Calu3 (cell line): ENCODE results near the gene WDR3. TPM values are rescaled to one million over a fixed set of nuclear protein-coding genes. Genes with fewer than 3 reads are reported as not detected.

ENCODE experiments used
- BruUV-seq: library from RNA; stranded (reverse); fragments of 400-500 nt; replicated peaks from 2 replicates; lab custom pipeline; 2021; lab: Mats Ljungman, UMichigan
- CTCF ChIA-PET: fragments of 300-600 bp; sonication (Branson Sonifier 250); formaldehyde crosslinking; loops from one replicate; lab custom pipeline; 2022; ENCODE audit warnings: antibody characterized with exemption; lab: Charles Lee
- DNase-seq: peaks from one replicate; pipeline ENCODE4 v3.0.0; 2022
- H3K27ac Mint-ChIP-seq: one replicate; pipeline ENCODE4 v1.8.0; 2022; ENCODE audit warnings: mixed read lengths; ENCODE audit not compliant: unreplicated experiment
- H3K27me3 Mint-ChIP-seq: one replicate; pipeline ENCODE4 v1.8.0; 2022; ENCODE audit warnings: mixed read lengths; ENCODE audit not compliant: unreplicated experiment
- H3K36me3 Mint-ChIP-seq: one replicate; pipeline ENCODE4 v1.8.0; 2022; ENCODE audit warnings: mild to moderate bottlenecking, moderate library complexity, mixed read lengths; ENCODE audit not compliant: insufficient read depth, unreplicated experiment
- H3K4me1 Mint-ChIP-seq: one replicate; pipeline ENCODE4 v1.8.0; 2022; ENCODE audit warnings: mild to moderate bottlenecking, low read depth, mixed read lengths; ENCODE audit not compliant: unreplicated experiment
- H3K4me3 Mint-ChIP-seq: one replicate; pipeline ENCODE4 v1.8.0; 2022; ENCODE audit warnings: mild to moderate bottlenecking, low read depth, moderate library complexity, mixed read lengths; ENCODE audit not compliant: unreplicated experiment
- H3K9me3 Mint-ChIP-seq: one replicate; pipeline ENCODE4 v1.8.0; 2022; ENCODE audit warnings: low read depth, mixed read lengths; ENCODE audit not compliant: unreplicated experiment
- intact Hi-C: fragments of 100-400 bp; cut with micrococcal nuclease; formaldehyde crosslinking; loops from one replicate; pipeline ENCODE4 v1.10.0; 2022; ENCODE audit not compliant: unreplicated experiment
- total RNA-seq: library from RNA; stranded (reverse); gene quantifications from 2 replicates; pipeline ENCODE4 v1.2.3, GENCODE V29; 2022
- TF ChIP-seq, protein P1 (sequence below): fragments of 200-600 bp; IDR thresholded peaks from one replicate; pipeline ENCODE4 v1.8.0; 2022; ENCODE audit warnings: antibody characterized with exemption; ENCODE audit not compliant: unreplicated experiment

The WDR3 gene
- total RNA-seq, 1 experiment from 2014 or later = 42.5 TPM

DNA sequence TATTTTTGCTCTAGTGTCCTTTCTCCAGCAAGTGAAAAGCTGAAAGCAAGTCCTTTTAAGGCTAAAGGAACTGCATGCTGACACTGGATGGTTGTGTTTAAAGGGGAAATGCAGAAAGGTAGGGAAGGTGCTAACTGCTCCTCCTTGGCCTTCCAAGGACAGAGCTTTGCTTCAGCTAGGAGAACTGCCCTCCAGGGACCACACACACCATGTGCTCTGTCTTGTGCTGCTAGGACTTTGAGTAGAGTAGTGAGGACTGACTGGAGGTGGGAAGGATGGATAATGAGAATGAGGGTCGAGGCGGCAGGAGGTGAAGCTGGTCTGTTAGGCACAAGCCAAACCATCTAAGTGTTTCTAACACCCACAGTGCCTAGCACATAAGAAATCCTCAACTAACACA is 77.9 kb downstream of the WDR3 start:
- Mint-ChIP-seq H3K27me3 (peaks cover 16% of the 10 kb centered on the region), H3K27ac (no peak overlapping the region), H3K9me3 (peaks cover 3% of the 10 kb centered on the region), H3K4me3 (no peak overlapping the region), H3K36me3 (no peaks in the 10 kb centered on the region), H3K4me1 (no peaks in the 10 kb centered on the region)
- BruUV-seq = no TSS peak
- CTCF ChIA-PET = no interaction called here
- TF ChIP-seq, protein P1, sequence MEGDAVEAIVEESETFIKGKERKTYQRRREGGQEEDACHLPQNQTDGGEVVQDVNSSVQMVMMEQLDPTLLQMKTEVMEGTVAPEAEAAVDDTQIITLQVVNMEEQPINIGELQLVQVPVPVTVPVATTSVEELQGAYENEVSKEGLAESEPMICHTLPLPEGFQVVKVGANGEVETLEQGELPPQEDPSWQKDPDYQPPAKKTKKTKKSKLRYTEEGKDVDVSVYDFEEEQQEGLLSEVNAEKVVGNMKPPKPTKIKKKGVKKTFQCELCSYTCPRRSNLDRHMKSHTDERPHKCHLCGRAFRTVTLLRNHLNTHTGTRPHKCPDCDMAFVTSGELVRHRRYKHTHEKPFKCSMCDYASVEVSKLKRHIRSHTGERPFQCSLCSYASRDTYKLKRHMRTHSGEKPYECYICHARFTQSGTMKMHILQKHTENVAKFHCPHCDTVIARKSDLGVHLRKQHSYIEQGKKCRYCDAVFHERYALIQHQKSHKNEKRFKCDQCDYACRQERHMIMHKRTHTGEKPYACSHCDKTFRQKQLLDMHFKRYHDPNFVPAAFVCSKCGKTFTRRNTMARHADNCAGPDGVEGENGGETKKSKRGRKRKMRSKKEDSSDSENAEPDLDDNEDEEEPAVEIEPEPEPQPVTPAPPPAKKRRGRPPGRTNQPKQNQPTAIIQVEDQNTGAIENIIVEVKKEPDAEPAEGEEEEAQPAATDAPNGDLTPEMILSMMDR = no peak
- intact Hi-C loops = no loop called here
- DNase-seq = no peak

DNA sequence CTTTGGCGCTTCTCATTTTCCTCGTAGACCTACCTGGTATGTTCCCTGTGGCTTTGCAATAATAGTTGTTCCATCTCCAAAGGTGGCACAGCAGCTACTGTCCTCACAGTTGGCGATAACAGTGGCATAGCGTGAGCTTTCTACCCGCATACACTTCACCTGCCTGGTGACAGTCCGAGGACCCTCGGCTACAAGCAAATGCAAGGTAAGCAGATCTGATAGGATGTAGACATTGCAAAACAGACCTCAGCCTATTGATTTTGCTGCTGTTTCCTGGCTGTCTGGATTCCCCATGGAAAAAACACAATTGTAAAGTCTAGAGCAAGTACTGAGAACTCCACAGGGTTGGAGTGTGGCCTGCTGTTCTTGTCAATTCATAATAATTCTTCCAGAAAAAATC is 78.5 kb downstream of the WDR3 start:
- Mint-ChIP-seq H3K27me3 (peaks cover 10% of the 10 kb centered on the region), H3K36me3 (no peaks in the 10 kb centered on the region), H3K9me3 (no peaks in the 10 kb centered on the region), H3K4me3 (no peak overlapping the region), H3K4me1 (no peaks in the 10 kb centered on the region), H3K27ac (no peak overlapping the region)
- CTCF ChIA-PET = no interaction called here
- no peak for DNase-seq
- intact Hi-C loops = no loop called here
- no TSS peak for BruUV-seq
- TF ChIP-seq, protein P1 = no peak

DNA sequence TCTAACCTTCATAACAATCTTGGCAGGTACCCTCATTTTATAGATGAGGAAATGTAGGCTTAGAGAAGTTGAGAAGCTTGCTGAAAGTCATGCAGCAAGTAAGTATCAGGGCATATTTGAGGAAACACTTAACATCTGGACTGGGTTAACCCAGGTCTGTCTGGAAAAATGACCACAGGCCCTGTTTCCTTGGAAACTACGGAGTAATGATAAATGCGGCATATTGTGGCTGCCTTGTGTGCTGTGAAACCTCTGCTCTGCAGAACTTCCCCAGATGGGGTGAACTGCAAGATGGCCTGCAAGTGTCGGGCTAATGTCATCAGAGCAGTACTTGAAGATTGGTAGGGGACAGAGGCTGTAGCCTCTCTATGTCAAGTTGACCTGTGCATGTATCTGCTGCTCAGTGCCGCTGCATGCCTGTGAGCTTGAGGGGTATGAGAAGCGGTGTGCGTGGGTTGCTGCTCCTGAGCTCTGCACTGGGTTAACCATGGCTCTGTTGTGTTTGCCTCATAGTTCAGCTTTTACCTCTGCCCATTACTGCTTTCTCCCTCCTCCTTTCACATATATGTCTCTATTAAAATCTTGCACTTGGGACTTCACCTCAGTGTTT is 83.1 kb downstream of the WDR3 start:
- H3K36me3 Mint-ChIP-seq = no peaks in the 10 kb centered on the region
- H3K4me1 Mint-ChIP-seq = no peaks in the 10 kb centered on the region
- intact Hi-C loops = no loop called here
- no peaks in the 10 kb centered on the region for H3K9me3 Mint-ChIP-seq
- BruUV-seq = no TSS peak
- CTCF ChIA-PET = no interaction called here
- TF ChIP-seq, protein P1 = no peak
- H3K4me3 Mint-ChIP-seq = no peak overlapping the region
- no peak for DNase-seq
- H3K27me3 Mint-ChIP-seq = no peaks in the 10 kb centered on the region
- no peak overlapping the region for H3K27ac Mint-ChIP-seq

DNA sequence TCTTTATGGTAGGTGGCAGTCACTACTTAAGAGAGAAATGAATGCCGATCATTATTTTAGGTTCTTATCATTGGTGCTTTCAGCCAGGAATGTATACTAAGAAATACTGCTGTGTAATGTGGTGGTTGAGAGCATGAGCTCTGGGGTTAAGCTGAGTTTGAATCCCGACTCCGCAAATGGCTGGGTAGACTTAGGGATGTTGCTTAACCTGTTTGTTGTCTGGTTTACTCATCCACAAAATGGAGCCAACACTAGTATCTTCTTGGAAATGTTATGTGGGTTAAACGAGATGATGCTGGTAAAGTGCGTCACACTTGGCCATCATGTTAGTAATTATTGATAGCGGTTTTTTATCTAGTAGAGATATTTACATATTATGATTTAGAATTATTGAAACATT is 83.8 kb downstream of the WDR3 start:
- H3K27ac Mint-ChIP-seq = no peak overlapping the region
- BruUV-seq = no TSS peak
- CTCF ChIA-PET = no interaction called here

More for the DNA sequence above, 83.8 kb downstream of the WDR3 start:
- H3K36me3 Mint-ChIP-seq = no peaks in the 10 kb centered on the region
- H3K9me3 Mint-ChIP-seq = no peaks in the 10 kb centered on the region
- intact Hi-C loops = no loop called here
- no peak overlapping the region for H3K4me3 Mint-ChIP-seq
- H3K4me1 Mint-ChIP-seq = no peaks in the 10 kb centered on the region
- H3K27me3 Mint-ChIP-seq = no peaks in the 10 kb centered on the region
- TF ChIP-seq, protein P1 = no peak
- DNase-seq = no peak
